Measurements from ENCODE around the gene QSOX1. TPM values are rescaled to one million over a fixed set of nuclear protein-coding genes. Genes with fewer than 3 reads are reported as not detected.

The QSOX1 gene
- total RNA-seq, 1 experiment from 2014 or later = 69.0 TPM

GRCh38 chr1:180250499-180250770 is 95.8 kb downstream of the QSOX1 start:
- TF ChIP-seq CTCF (conservative IDR thresholded peaks at IDR 0.05; ENCODE audit: low read depth, low read length) = no peak
- TF ChIP-seq EZH2 (IDR thresholded peaks at IDR 0.05; ENCODE audit: borderline replicate concordance, low read depth, low read length, poor library complexity, severe bottlenecking) = no peak
- H3K4me1 ChIP-seq (ENCODE audit: insufficient read depth, low read length, poor library complexity, severe bottlenecking) = no peaks in the 10 kb centered on the region
- no TSS peak for BruUV-seq (replicated peaks)
- H3K36me3 ChIP-seq (ENCODE audit: insufficient read depth, low read length, poor library complexity, severe bottlenecking) = no peaks in the 10 kb centered on the region
- intact Hi-C loops (cut with micrococcal nuclease; ENCODE audit: unreplicated experiment) = no loop called here
- ChIA-PET CTCF (no interaction called here), POLR2A (ENCODE audit: low non-redundant PET) (no interaction called here)
- no peak overlapping the region for H3K27ac ChIP-seq (ENCODE audit: low read depth, low read length, poor library complexity, severe bottlenecking)
- DNase-seq (ENCODE audit: low spot score) = no peak
- no peak overlapping the region for H3K4me3 ChIP-seq (ENCODE audit: low read depth, low read length, poor library complexity, severe bottlenecking)
- no peaks in the 10 kb centered on the region for H3K9me3 ChIP-seq (ENCODE audit: low read depth, low read length, poor library complexity, severe bottlenecking)
- H3K27me3 ChIP-seq (replicated peaks; ENCODE audit: insufficient read depth, low read depth, low read length, poor library complexity) = no peaks in the 10 kb centered on the region

DNA sequence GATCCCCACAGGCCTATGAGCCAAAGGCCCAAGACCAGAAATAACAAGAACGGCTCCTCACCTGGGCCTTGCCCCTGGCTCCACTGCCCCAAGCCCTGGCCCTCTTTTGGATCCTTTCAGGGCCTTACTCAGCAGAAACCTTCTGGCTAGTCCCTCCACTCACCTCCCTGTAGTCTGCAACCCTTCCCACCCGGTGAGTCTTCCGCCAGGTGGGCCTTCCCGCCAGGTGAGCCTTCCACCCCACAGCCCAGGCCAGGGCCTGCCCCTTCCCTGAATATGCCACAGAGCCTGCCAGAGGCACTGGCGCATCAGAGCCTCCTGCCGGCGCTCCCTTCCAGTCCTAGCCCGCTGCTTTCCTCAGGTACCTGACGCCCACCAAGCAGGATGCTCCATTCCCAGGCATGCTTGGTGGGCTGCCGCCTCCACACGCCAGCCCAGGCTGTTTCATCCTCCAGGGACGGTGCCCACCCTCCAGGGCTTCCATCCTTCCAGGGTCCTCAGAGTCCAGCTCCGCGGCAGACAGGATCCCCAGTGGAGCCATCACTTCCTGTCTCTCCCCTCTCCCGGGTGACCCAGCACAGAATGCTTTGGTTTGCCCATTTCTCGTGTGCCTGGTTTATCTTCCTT is 96.3 kb downstream of the QSOX1 start:
- H3K27me3 ChIP-seq (replicated peaks; ENCODE audit: insufficient read depth, low read depth, low read length, poor library complexity) = no peaks in the 10 kb centered on the region
- ChIA-PET CTCF (no interaction called here), POLR2A (ENCODE audit: low non-redundant PET) (no interaction called here)
- H3K4me1 ChIP-seq (ENCODE audit: insufficient read depth, low read length, poor library complexity, severe bottlenecking) = no peaks in the 10 kb centered on the region
- BruUV-seq (replicated peaks) = no TSS peak
- no peak for DNase-seq (ENCODE audit: low spot score)
- intact Hi-C loops (cut with micrococcal nuclease; ENCODE audit: unreplicated experiment) = no loop called here
- TF ChIP-seq EZH2 (IDR thresholded peaks at IDR 0.05; ENCODE audit: borderline replicate concordance, low read depth, low read length, poor library complexity, severe bottlenecking) = no peak
- TF ChIP-seq CTCF (conservative IDR thresholded peaks at IDR 0.05; ENCODE audit: low read depth, low read length) = no peak
- H3K9me3 ChIP-seq (ENCODE audit: low read depth, low read length, poor library complexity, severe bottlenecking) = no peaks in the 10 kb centered on the region
- H3K27ac ChIP-seq (ENCODE audit: low read depth, low read length, poor library complexity, severe bottlenecking) = no peak overlapping the region
- H3K36me3 ChIP-seq (ENCODE audit: insufficient read depth, low read length, poor library complexity, severe bottlenecking) = no peaks in the 10 kb centered on the region
- no peak overlapping the region for H3K4me3 ChIP-seq (ENCODE audit: low read depth, low read length, poor library complexity, severe bottlenecking)

DNA sequence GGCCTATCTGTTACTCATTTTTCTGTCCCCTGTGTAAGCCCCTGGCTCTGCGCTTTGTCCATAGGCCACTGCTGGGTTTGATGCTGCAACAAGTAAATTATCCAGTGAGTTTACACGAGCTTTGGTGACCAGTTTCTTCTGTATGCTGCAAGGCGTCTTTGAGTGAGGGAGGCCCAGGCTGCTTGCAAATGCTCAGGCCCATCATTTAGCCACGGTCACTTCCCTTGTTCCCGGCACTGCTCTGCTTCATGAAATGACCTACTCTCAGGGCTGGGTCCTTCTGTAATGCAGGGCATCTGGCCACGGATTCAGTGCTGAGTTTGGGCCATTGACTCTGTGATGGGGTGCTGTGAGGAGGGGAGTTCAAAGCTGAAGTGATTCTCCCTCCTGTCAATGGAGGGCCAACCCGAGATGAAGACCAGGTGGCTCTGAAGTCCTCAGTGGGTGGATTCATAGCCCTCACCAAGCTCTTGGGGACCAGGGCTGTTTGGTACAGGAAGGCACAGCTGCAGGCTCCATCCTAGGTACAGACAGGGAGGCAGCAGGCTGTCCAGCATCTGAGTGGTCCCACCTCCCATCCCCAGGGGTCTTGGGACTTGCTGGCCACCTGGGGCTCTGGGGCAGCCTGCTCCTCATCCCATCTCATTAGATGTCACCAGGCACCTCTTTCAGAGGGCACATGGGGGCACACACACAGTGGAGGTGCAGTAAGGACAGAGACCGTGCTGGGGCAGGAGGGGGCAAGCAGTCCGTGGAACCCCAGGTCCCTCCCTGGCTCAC is 97.0 kb downstream of the QSOX1 start:
- Histone ChIP-seq H3K9me3 (ENCODE audit: low read depth, low read length, poor library complexity, severe bottlenecking) (no peaks in the 10 kb centered on the region), H3K4me3 (ENCODE audit: low read depth, low read length, poor library complexity, severe bottlenecking) (no peak overlapping the region), H3K27me3 (replicated peaks; ENCODE audit: insufficient read depth, low read depth, low read length, poor library complexity) (no peaks in the 10 kb centered on the region), H3K27ac (ENCODE audit: low read depth, low read length, poor library complexity, severe bottlenecking) (no peak overlapping the region), H3K36me3 (ENCODE audit: insufficient read depth, low read length, poor library complexity, severe bottlenecking) (no peaks in the 10 kb centered on the region), H3K4me1 (ENCODE audit: insufficient read depth, low read length, poor library complexity, severe bottlenecking) (no peaks in the 10 kb centered on the region)
- POLR2A ChIA-PET (ENCODE audit: low non-redundant PET) = no interaction called here
- DNase-seq (ENCODE audit: low spot score) = no peak
- CTCF ChIA-PET = interaction anchor here (1.5 to 1.9 kb wide), 2 partner anchors 10 to 230 kb away, joined by 4 to 6 read pairs; no protein-coding TSS in a partner anchor
- BruUV-seq (replicated peaks) = no TSS peak
- intact Hi-C loops (cut with micrococcal nuclease; ENCODE audit: unreplicated experiment) = loop anchor here (1.0 to 2.0 kb wide), 2 partner anchors 165 to 231 kb away; no protein-coding TSS in a partner anchor
- TF ChIP-seq EZH2 (IDR thresholded peaks at IDR 0.05; ENCODE audit: borderline replicate concordance, low read depth, low read length, poor library complexity, severe bottlenecking) (no peak), CTCF (conservative IDR thresholded peaks at IDR 0.05; ENCODE audit: low read depth, low read length) (no peak)
